Neuron (in vitro differentiated cells): Measurements from ENCODE around the gene PADI6.
"Not testable (repeated sequence)": the region's sequence is repeated elsewhere in the genome, so short reads cannot be mapped to it uniquely, and the experiment has no call there.

Source experiments
- H2AFZ ChIP-seq: one replicate; pipeline ENCODE4 v1.6.1; 2013; ENCODE audit warnings: low read depth, mild to moderate bottlenecking, inconsistent platforms, low read length, moderate library complexity
- H3K27me3 ChIP-seq: one replicate; pipeline ENCODE4 v1.6.1; 2013; ENCODE audit warnings: low read length; ENCODE audit not compliant: insufficient read depth
- H3K36me3 ChIP-seq: one replicate; pipeline ENCODE4 v1.6.1; 2013; ENCODE audit warnings: low read length; ENCODE audit not compliant: insufficient read depth
- H3K4me1 ChIP-seq: one replicate; pipeline ENCODE4 v1.6.1; 2013; ENCODE audit warnings: low read length; ENCODE audit not compliant: insufficient read depth
- H3K4me3 ChIP-seq: 2 replicates; pipeline ENCODE4 v1.5.1; 2013; ENCODE audit warnings: mild to moderate bottlenecking, low read length, moderate library complexity
- H3K9me3 ChIP-seq: one replicate; pipeline ENCODE4 v1.6.1; 2013; ENCODE audit warnings: low read length

The PADI6 gene

DNA sequence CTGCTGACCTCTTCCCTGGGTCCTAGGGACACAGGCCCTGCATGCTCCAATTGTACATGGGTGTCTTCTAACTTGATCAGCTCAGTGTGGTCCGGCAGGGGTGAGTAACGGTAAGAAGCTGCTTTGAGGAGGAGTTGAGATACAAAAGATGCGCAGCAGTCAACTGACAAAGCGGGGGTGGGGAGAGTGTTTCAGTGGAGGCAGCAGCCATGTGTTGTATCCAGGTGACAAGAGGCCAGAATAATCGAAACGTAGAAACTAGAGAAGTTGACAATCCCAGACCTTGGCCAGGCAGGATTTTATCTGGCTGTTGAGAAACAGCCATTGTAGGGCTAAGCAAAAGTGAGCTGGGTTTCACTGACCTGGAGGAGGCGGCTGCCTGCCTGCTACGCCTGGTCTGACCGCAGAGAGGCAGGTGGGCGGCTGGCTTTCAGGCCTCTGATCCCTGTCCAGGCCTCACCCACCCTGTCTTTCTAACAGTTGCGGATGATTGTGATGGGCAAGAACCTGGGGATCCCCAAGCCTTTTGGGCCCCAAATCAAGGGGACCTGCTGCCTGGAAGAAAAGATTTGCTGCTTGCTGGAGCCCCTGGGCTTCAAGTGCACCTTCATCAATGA is 28.8 kb downstream of the PADI6 start:
- Histone ChIP-seq H3K36me3 (no peaks in the 10 kb centered on the region), H3K4me1 (no peaks in the 10 kb centered on the region), H3K4me3 (no peak overlapping the region), H3K27me3 (peaks cover 7% of the 10 kb centered on the region), H2AFZ (no peak overlapping the region), H3K9me3 (no peaks in the 10 kb centered on the region)

DNA sequence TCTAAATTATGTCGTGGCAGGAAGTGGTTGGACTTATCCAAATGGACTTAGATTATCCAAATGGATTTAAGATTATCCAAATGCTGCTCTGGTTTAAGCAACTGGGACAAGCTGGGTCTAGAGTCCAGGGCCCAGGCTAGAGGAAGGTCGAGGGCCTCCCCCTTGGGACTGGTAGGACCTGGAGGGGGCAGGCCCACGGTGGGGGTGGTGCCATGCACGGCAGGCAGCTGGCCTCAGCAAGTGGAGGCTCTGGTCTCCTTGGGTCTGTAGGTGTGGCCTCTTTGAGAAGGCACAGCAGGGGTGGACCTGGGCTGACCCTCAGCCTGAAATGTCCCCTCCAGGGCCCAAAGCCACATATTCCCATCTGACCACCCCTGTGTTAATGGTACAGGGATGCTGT is 29.8 kb downstream of the PADI6 start:
- H3K4me1 ChIP-seq: no peaks in the 10 kb centered on the region
- H3K27me3 ChIP-seq: peaks cover 7% of the 10 kb centered on the region

DNA sequence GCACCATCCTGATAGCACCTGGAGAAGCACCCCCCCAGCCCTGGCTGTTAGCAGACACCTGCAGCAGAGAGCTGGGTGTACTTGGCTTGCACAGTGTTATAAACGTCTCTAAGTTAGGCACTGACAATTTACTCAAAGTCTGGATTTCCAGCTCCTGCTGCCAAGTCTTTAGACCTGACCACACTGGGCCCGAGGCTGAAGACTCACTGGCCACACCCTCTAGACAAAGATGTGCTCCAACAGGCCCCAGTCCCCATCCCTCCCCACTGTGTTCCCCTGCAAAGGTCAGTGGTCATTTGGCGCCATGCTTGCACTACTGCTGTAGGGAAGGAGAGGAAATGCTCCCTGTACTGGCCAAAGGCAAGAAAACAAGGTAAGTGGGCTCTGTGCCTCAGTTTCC is 31.1 kb downstream of the PADI6 start:
- Histone ChIP-seq H3K27me3 (peaks cover 3% of the 10 kb centered on the region), H3K4me1 (no peaks in the 10 kb centered on the region), H3K36me3 (peaks cover 4% of the 10 kb centered on the region), H2AFZ (no peak overlapping the region), H3K9me3 (no peaks in the 10 kb centered on the region), H3K4me3 (no peak overlapping the region)

More for the DNA sequence above, 29.8 kb downstream of the PADI6 start:
- no peaks in the 10 kb centered on the region for H3K9me3 ChIP-seq
- no peak overlapping the region for H3K4me3 ChIP-seq
- no peaks in the 10 kb centered on the region for H3K36me3 ChIP-seq
- no peak overlapping the region for H2AFZ ChIP-seq

DNA sequence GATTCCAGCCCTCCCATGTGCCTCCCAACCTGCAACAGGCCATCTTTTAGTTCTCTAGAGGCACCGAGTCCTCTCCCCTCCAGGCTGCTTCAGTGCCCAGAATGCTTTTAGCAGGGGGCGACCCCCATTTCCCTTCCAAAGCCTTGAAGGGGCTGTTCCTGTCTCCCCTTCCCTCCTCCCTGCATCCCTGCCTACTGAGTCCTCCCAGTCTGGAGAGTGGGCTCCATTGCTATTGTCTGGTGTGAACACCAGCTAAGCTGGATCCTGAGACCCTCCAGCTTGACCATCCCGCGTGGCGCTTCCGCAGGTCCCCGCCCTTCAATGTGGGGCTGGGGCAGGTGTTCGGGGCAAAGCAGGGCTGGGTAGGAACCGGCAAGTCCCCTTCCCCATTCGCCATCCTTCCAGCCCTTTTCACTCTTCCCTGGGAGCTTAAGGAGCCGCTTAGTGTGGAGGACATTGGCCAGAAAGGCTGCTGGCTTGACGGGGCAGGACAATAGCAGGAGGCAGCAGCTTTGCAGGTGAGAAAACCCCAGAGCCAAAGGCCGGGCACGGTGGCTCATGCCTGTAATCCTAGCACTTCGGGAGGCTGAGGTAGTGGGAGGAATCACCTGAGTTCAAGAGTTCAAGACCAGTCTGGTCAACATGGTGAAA is 32.2 kb downstream of the PADI6 start:
- no peaks in the 10 kb centered on the region for H3K27me3 ChIP-seq
- H3K4me1 ChIP-seq: no peaks in the 10 kb centered on the region
- no peak overlapping the region for H2AFZ ChIP-seq
- no peak overlapping the region for H3K4me3 ChIP-seq
- H3K9me3 ChIP-seq: no peaks in the 10 kb centered on the region
- H3K36me3 ChIP-seq: peaks cover 13% of the 10 kb centered on the region

DNA sequence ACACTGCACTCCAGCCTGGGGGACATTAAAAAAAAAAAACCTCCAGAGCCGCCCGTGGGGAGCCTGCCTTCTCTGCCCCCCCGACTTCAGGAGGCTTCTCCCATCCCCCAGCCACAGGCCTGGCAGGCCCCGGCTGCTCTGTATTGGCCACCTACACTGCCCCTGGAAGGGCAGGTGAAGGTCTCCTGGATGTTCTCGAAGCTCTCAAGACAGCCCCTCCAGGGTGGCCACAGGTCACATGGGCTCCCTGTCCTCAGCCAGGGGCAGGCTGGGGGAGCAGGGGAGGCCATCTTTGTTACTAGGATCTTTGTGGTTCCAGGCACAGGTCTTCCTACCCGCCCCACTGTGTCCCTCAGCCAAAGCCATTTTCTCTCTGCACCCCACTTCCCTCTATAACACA is 32.8 kb downstream of the PADI6 start:
- Histone ChIP-seq H3K27me3 (no peaks in the 10 kb centered on the region), H2AFZ (no peak overlapping the region), H3K36me3 (peaks cover 19% of the 10 kb centered on the region), H3K4me1 (no peaks in the 10 kb centered on the region), H3K9me3 (no peaks in the 10 kb centered on the region), H3K4me3 (no peak overlapping the region)

DNA sequence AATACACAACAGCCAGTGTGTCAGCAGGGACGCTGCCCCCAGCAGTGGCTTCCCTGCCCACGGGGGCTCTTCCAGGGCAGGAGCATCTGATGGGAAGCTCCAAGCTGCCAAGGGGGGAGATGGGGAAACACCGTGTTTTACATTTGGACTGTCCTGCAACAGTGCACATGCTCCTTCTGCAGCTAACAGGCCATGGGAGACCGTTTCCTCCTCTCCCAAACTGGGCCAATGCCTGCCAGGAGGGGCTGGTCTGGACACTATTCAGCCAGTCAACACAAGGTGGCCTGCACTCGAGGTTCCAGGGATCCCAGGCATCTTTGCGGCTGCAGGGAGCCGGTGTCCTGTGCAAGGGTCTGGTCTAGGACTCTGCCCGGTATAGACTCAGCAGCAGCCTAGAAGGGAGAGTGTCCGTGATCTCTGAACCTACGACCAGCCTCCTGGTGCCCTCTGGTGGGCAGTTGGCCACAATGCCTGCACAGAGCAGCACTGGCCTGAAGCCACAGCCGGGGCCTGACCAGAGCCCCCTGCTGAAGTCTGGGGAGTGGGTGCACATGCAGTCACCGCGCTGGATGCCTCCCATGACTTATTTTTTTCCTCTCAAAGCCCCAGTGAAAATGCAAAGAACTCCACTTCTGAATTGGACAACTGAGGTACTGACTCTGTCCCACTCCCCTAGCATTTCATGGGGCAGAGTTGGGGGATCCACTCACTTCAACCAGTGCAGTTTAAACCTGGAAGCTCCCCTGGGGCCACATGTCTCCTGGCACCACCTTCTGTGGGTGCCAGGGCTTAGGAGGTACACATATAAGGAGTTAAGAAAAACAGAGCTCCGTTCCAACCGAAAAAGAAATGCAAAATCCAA is 34.1 kb downstream of the PADI6 start:
- Histone ChIP-seq H2AFZ (no peak overlapping the region), H3K36me3 (peaks cover 32% of the 10 kb centered on the region), H3K9me3 (no peaks in the 10 kb centered on the region), H3K4me1 (no peaks in the 10 kb centered on the region), H3K4me3 (no peak overlapping the region), H3K27me3 (no peaks in the 10 kb centered on the region)

DNA sequence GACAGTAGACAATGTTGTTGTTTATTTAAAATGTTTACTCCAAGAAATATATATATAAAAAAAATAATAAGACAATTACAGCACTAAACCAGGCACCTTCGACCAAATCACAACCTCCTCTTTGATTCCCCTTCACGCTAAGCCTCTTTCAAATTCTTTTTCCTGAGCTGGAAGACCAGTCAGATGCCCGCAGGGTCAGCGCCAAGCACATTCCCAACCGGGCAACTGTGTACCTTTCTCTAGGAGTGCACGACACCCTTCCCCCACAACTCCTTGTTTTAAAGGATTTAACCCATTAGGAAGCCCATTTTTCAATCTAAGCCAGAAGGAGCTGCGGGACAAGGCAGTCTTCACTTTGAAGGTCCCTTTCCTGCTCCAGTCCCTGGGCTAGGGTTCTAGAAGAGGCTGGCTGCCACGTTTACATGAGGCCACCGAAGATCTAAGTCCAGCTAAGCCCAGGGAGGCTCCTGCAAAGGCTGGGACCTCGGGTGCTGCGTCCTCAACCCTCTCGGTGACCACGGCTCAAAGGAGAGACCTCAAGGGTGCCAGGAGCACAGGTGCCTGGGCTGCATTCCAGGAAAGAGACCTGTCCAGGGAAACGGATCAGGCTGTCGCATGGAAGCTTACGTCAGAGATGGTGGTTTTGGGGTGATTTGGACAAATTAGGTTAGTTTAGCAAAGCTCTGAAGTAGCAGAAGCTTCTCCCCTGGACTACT is 34.9 kb downstream of the PADI6 start:
- H3K9me3 ChIP-seq, H3K4me3 ChIP-seq, H3K4me1 ChIP-seq, H3K27me3 ChIP-seq, H2AFZ ChIP-seq: not testable (repeated sequence)
- H3K36me3 ChIP-seq: peaks cover 39% of the 10 kb centered on the region

DNA sequence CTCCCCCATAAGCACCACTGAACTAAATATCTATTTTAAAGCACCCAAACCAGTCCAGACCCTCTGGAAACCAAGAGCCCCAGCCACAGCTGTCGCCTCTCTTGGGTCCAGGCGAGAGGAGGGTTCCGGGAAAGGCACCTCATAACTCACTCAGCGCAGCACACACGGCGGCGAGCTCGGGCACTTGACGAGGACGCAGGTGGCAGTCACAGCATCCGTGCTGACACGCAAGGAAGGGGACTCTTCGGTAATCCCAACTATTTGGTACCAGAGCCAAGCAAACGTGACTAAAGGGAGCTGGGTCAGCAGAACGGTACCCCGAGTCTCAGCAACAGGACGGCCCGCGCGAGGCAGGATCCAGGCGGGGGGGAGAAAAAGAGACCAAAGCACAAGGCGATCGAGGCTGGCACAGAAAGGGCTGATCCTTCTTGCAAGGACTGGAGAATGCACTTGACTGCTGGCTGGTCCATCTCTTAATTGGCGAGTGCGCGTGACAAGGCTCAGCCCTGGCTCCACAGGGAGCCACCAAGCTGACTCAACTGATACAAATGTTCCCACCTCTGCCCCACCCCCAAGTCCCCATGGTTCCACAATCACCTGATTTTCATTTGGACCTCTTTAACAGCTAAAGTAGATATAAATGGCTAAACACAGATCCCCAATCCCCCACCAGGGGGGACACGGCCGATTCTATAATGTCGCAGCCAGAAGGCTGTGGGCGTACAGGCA is 36.0 kb downstream of the PADI6 start:
- H3K36me3 ChIP-seq: peaks cover 50% of the 10 kb centered on the region
- H2AFZ ChIP-seq, H3K27me3 ChIP-seq, H3K4me3 ChIP-seq, H3K4me1 ChIP-seq, H3K9me3 ChIP-seq: not testable (repeated sequence)

DNA sequence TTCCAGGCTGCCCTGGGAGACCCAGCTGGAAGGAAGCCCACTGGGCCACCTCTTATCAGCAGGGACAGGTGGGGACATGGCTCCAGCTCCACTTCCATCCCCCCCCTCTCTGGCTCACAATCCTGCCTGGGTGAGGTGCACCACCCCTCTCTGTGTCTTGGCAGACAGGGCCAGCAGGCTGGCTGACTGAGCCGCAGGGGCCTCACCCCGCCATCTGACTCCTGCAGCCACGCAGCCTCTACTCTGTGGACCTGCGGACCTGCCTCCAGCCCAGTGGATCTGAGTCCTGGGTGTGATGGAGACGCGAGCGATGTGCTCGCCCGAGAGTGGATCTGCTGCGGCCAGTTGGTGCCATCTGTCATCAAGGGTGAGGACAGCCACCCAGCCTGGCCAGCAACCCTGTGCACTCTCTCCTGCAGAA is 37.4 kb downstream of the PADI6 start:
- peaks cover 64% of the 10 kb centered on the region for H3K36me3 ChIP-seq
- H3K4me3 ChIP-seq: no peak overlapping the region
- no peaks in the 10 kb centered on the region for H3K27me3 ChIP-seq
- no peaks in the 10 kb centered on the region for H3K9me3 ChIP-seq
- H3K4me1 ChIP-seq: no peaks in the 10 kb centered on the region
- no peak overlapping the region for H2AFZ ChIP-seq

DNA sequence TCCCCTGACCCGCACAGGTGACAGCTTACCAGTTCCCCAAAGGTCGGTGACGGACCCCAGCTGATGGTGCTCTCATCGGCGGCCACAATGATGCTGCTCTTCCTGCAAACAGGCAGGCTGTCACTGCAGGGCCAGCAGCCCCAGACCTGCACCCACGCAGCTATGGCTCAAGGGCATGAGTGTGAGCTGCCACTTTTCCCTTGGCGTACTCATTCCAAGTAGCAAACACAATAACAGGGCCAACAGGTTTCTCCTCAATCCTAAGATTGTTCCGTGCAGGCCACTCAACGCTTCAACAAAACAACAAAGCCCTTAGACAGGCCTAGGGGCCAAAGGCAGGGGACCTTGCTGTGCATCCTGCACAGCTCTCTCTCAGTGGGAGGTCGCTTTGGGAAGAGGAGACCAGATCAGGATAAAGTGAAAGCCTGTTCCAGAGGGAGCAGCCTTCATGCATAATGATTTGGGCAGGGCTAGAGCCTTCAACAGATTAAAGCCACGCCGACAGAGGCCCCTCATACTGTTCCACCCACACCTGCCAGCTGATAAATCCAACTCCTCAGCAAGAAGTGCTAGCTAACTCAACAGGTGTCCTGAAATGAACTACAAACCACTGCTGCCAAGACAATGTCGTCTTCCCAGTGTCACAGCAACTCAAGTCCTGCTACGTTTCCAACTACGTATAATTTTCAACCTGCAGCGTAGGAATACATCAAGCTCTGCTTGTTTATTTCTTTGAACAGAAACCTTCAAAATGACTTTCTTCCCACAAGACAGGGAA is 40.3 kb downstream of the PADI6 start:
- H3K36me3 ChIP-seq: peaks cover 85% of the 10 kb centered on the region
- no peaks in the 10 kb centered on the region for H3K4me1 ChIP-seq
- H3K4me3 ChIP-seq: no peak overlapping the region

DNA sequence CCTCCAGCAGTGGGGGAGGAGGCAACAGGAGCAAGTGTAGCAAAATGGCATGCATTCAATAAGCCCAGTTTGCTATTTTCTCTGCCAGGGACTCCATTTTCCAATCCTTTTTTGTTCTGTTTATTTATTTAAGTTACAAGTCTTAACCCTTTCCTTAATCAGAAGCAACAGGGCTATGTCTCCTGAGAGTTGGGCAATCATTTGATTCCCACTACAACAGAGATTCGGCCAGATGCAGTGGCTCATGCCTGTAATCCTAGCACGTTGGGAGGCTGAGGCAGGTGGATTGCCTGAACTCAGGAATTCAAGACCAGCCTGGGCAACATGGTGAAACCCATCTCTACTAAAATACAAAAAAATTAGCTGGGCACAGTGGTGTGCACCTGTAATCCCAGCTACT is 42.0 kb downstream of the PADI6 start:
- H3K36me3 ChIP-seq: peaks cover 86% of the 10 kb centered on the region
- no peaks in the 10 kb centered on the region for H3K27me3 ChIP-seq
- H3K9me3 ChIP-seq: no peaks in the 10 kb centered on the region

More for the DNA sequence above, 40.3 kb downstream of the PADI6 start:
- Histone ChIP-seq H2AFZ (no peak overlapping the region), H3K27me3 (no peaks in the 10 kb centered on the region), H3K9me3 (no peaks in the 10 kb centered on the region)

DNA sequence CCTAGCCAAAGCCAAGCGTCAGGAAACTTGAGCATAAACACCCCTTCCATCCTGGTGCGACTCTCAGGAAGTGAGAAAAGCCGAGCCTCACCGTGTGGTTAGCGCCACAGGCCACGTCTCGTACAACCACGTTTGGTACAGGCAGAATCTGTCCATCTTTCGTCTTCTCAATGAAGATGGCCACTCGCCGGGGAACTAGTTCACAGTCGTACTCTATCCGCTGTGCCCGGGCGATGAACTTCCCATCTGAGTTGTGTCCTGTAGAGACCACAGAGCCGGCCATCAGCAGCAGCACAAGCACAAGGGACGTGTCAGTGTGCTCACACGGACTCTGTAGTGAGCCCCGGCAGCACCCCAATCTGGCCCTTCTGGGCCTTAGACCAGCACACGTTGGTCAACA is 44.4 kb downstream of the PADI6 start:
- H3K4me3 ChIP-seq: no peak overlapping the region
- peaks cover 83% of the 10 kb centered on the region for H3K36me3 ChIP-seq
- H3K4me1 ChIP-seq: no peaks in the 10 kb centered on the region
- no peaks in the 10 kb centered on the region for H3K9me3 ChIP-seq
- no peak overlapping the region for H2AFZ ChIP-seq
- H3K27me3 ChIP-seq: no peaks in the 10 kb centered on the region

More for the DNA sequence above, 42.0 kb downstream of the PADI6 start:
- Histone ChIP-seq H3K4me3 (no peak overlapping the region), H2AFZ (no peak overlapping the region), H3K4me1 (no peaks in the 10 kb centered on the region)
